Measurements from ENCODE around the gene RTP1. TPM values are rescaled to one million over a fixed set of nuclear protein-coding genes. Genes with fewer than 3 reads are reported as not detected.

The RTP1 gene
- total RNA-seq = not detected in 2 replicates
- long read RNA-seq = 0 reads

GRCh38 chr3:187197335-187197649 lies at the start of gene RTP1:
RTP1 (plus strand) TSS chr3:187197486; CDS start chr3:187197516, 30 bp downstream.
- TF ChIP-seq CTCF (conservative IDR thresholded peaks at IDR 0.05) = no peak
- no peaks in the 10 kb centered on the region for H3K4me1 Mint-ChIP-seq
- no peaks in the 10 kb centered on the region for H3K9me3 Mint-ChIP-seq
- H3K4me3 Mint-ChIP-seq = no peak within 1 kb of the TSS
- no peaks in the 10 kb centered on the region for H3K36me3 Mint-ChIP-seq (ENCODE audit: low read depth)
- H3K27me3 Mint-ChIP-seq (ENCODE audit: low read depth) = peaks cover 14% of the 10 kb centered on the region
- H3K27ac Mint-ChIP-seq (ENCODE audit: unreplicated experiment) = no peak within 1 kb of the TSS
- DNase-seq (ENCODE audit: low read depth, low spot score) = no peak

GRCh38 chr3:187150186-187150585 lies 47.1 kb upstream of the RTP1 start:
- H3K9me3 Mint-ChIP-seq = peaks cover 21% of the 10 kb centered on the region
- peaks cover 7% of the 10 kb centered on the region for H3K36me3 Mint-ChIP-seq (ENCODE audit: low read depth)
- H3K27me3 Mint-ChIP-seq (ENCODE audit: low read depth) = peaks cover 34% of the 10 kb centered on the region
- H3K4me1 Mint-ChIP-seq = no peaks in the 10 kb centered on the region
- no peak for DNase-seq (ENCODE audit: low read depth, low spot score)
- no peak for TF ChIP-seq CTCF (conservative IDR thresholded peaks at IDR 0.05)
- no peak overlapping the region for H3K27ac Mint-ChIP-seq (ENCODE audit: unreplicated experiment)
- H3K4me3 Mint-ChIP-seq = no peak overlapping the region

GRCh38 chr3:187150599-187150998 lies 46.7 kb upstream of the RTP1 start:
- peak; percentile 23 for DNase-seq (ENCODE audit: low read depth, low spot score)
- no peaks in the 10 kb centered on the region for H3K4me1 Mint-ChIP-seq
- peaks cover 36% of the 10 kb centered on the region for H3K27me3 Mint-ChIP-seq (ENCODE audit: low read depth)
- no peak overlapping the region for H3K27ac Mint-ChIP-seq (ENCODE audit: unreplicated experiment)
- peaks cover 22% of the 10 kb centered on the region for H3K9me3 Mint-ChIP-seq
- peaks cover 8% of the 10 kb centered on the region for H3K36me3 Mint-ChIP-seq (ENCODE audit: low read depth)
- H3K4me3 Mint-ChIP-seq = no peak overlapping the region
- TF ChIP-seq CTCF (conservative IDR thresholded peaks at IDR 0.05) = peak; percentile 50

- Mint-ChIP-seq H3K27ac (ENCODE audit: unreplicated experiment) (no peak overlapping the region), H3K9me3 (peaks cover 3% of the 10 kb centered on the region), H3K4me1 (peaks cover 10% of the 10 kb centered on the region), H3K27me3 (ENCODE audit: low read depth) (peaks cover 27% of the 10 kb centered on the region), H3K4me3 (no peak overlapping the region), H3K36me3 (ENCODE audit: low read depth) (no peaks in the 10 kb centered on the region)
- DNase-seq (ENCODE audit: low read depth, low spot score) = no peak
- no peak for TF ChIP-seq CTCF (conservative IDR thresholded peaks at IDR 0.05)
Measured at GRCh38 chr3:187161556-187161955, 35.7 kb upstream of the RTP1 start.

- Mint-ChIP-seq H3K27ac (ENCODE audit: unreplicated experiment) (no peak overlapping the region), H3K4me3 (no peak overlapping the region), H3K27me3 (ENCODE audit: low read depth) (peaks cover 30% of the 10 kb centered on the region), H3K36me3 (ENCODE audit: low read depth) (no peaks in the 10 kb centered on the region), H3K9me3 (no peaks in the 10 kb centered on the region), H3K4me1 (peaks cover 10% of the 10 kb centered on the region)
- DNase-seq (ENCODE audit: low read depth, low spot score) = no peak
- TF ChIP-seq CTCF (conservative IDR thresholded peaks at IDR 0.05) = no peak
Measured at GRCh38 chr3:187162265-187162953, 34.9 kb upstream of the RTP1 start.

Measured in neural crest cell (in vitro differentiated cells).